Right lobe of liver (tissue), 4 donors: ENCODE measurements around the gene ILK.

Source experiments
- CTCF ChIP-seq, 4 donors: fragments of 200-600 bp in 3 of 4; fragments of 450-650 bp in 1 of 4; IDR thresholded peaks; one replicate each; pipeline versions ENCODE4 v1.5.1 to v1.8.0; 2016 to 2022; ENCODE audit warnings: antibody characterized with exemption in 4 of 4, mild to moderate bottlenecking in 2 of 4
- POLR2A ChIP-seq: fragments of 450-650 bp; IDR thresholded peaks from one replicate; pipeline ENCODE4 v1.6.1; 2017; ENCODE audit warnings: antibody characterized with exemption, mild to moderate bottlenecking
- donor health status: DM: no; HTN: no; CAD: no.
- donor health status: DM: no; HTN: no; CAD: no.
- donor health status: DM: no; HTN: yes; CAD: no.

- TF ChIP-seq CTCF (IDR thresholded peaks at IDR 0.05) = no peak
- no peak for TF ChIP-seq POLR2A
Observed at GRCh38 chr11:6583584-6583983, 20.0 kb upstream of the ILK start.
